ENCODE measurements around the gene HNRNPLL.
"Not testable (repeated sequence)": the region's sequence is repeated elsewhere in the genome, so short reads cannot be mapped to it uniquely, and the experiment has no call there.

The HNRNPLL gene

DNA sequence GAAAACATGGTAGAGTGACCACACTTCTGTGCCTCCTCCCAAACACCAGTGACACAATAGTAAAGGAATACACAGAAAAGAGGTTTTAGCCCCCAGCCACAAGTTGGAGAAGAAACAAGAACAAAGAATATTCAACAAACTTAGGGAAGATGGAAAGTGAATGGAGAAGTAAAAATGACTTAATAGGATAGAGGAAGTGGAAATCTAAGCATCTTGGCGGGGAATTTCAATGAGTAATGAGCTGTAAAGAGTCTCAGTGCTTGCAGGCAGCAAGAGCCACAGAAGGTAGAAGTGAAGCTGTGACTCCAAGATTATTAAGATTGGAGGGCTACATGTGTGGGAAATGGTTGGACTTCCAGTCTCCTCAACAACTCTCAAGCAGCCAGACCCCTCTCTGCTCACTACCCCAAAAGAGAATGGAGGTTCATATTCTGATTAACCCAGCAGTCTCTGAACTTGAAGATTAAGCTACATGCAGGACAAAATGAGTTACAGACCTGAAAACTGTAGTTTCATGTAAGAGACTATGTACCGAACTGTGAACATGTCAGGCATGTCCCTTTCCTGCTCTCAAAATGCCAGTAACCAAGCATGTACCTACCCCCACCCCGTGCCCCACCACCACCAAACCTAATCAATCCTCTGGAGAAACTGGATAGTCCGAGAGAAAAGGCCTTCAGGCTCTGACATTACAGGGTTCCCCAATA, 16.9 kb upstream of the HNRNPLL start:
- DNase-seq (ENCODE audit: low read depth in 2 of 2), result no peak

GRCh38 chr2:38617301-38617700, 14.6 kb upstream of the HNRNPLL start:
- DNase-seq (ENCODE audit: low read depth in 2 of 2), result no peak

DNA sequence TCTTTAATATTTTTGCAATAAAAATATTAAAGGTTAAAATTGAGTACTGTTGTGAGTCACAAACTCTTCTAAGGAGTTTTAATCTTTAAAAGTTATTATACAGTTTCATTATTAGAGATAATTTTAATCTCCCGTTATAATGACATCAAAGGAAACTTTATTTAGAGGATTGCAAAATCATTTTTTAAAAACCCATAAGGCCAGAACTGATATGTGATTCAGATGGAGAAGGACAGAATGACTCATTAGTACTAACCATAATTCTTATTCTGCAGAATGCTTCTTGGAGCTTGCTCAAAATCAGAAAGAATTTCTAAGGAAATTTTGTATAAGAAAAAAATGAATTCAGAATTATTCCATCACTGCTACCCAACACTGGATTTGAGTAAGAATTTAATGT, 12.5 kb upstream of the HNRNPLL start:
- DNase-seq (ENCODE audit: low read depth in 2 of 2), result no peak

- DNase-seq (ENCODE audit: low read depth in 2 of 2), result no peak
Observed at GRCh38 chr2:38613849-38614213, 11.1 kb upstream of the HNRNPLL start.

GRCh38 chr2:38613126-38613848, 10.6 kb upstream of the HNRNPLL start:
- no peak for DNase-seq (ENCODE audit: low read depth in 2 of 2)

GRCh38 chr2:38610851-38611801, 8.4 kb upstream of the HNRNPLL start:
- DNase-seq (ENCODE audit: low read depth in 2 of 2), result no peak

GRCh38 chr2:38609246-38609645, 6.5 kb upstream of the HNRNPLL start:
- not testable (repeated sequence) for DNase-seq (ENCODE audit: low read depth in 2 of 2)

- DNase-seq (ENCODE audit: low read depth in 2 of 2), result no peak
Observed at GRCh38 chr2:38608755-38609154, 6.0 kb upstream of the HNRNPLL start.

DNA sequence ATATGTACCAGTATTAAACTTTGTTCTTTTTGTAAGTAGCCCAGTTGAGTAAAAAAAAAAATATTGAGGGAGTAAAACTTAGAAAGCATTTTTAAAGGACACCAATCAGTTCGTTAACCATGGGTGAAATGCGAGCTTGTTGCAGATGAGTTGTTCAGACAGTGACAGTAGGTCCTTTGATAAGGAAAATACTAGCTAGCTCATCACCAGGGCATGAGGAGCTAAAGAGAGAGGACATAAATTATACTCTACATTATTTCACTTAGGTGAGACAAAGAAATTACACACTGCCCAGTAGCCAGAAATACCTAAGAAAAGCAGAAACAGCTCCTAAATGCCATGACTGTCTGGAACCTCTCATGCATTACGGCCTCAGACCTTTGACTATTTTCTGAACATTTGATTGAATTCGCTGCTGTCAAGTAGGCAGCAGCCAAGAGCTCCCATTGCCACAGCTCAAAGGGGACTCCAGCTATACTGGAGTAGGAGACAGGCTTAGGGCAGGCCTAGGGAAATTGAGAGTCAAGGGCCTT, 2.6 kb upstream of the HNRNPLL start:
- no peak for DNase-seq (ENCODE audit: low read depth in 2 of 2)

GRCh38 chr2:38603402-38604290, 918 bp upstream of the HNRNPLL start:
- peak; percentile 46 to 56 for DNase-seq (ENCODE audit: low read depth in 2 of 2)

GRCh38 chr2:38602136-38602731, 494 bp downstream of the HNRNPLL start:
- peak in 1 of 2 donors; percentile 10 for DNase-seq (ENCODE audit: low read depth in 2 of 2)

DNA sequence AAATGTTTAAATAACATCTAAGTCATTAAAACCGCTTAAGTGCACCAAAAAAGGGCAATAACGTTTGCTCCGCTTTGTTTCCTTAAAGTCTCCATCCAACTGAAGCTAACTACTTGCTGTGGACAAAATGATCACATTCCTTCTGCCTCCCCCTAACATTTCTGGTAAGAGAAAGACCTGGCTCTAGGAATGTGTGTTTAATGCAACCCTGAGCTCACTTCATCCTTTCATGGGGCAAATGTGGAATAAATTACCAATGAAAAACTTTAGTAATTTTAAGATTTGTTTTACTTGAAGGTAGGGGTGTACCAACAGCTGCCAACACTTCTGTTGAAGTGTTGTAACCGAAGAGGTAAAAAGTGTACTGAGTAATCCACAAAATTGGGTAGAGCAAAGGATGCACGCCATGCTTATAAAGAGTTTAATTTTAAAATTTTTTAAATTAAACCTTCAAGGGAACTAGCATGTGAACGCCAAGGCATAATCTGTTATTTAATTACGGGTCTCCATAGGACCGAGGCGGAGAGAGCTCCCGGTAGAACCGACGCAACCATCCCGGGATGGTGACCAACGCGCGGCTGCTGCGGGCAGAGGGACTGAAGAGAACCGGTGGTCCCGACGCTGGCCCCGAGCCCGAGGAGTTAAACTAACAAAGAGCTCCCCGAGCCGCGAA, 1.1 kb downstream of the HNRNPLL start:
- DNase-seq (ENCODE audit: low read depth in 2 of 2), result no peak

DNA sequence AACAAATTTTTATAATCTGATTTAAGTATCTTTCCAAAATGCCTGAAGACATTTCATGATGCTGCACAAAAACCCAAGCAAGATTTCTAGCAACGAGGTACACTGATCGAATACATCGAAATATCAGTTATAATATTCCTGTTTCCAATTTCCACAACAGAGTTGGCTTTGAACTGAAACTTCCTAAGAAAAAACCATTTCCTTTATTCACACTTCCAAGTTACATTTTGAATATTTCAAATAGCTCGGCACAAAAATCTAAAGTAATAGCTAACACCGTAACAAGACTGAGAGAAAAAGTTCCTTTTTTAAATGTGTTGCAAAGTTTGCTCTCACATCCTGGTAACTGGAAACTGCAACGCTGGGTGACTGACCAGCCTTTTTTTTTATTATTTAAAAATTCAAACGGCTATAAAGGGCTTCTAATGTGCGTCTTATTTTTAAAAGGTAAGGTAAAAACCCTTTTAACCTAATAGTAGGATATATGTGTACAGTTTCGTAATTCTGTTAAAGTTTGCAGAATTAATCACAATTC, 1.7 kb downstream of the HNRNPLL start:
- no peak for DNase-seq (ENCODE audit: low read depth in 2 of 2)

GRCh38 chr2:38600242-38600891, 2.4 kb downstream of the HNRNPLL start:
- DNase-seq (ENCODE audit: low read depth in 2 of 2), result no peak

- no peak for DNase-seq (ENCODE audit: low read depth in 2 of 2)
Observed at GRCh38 chr2:38599706-38600105, 3.0 kb downstream of the HNRNPLL start.

DNA sequence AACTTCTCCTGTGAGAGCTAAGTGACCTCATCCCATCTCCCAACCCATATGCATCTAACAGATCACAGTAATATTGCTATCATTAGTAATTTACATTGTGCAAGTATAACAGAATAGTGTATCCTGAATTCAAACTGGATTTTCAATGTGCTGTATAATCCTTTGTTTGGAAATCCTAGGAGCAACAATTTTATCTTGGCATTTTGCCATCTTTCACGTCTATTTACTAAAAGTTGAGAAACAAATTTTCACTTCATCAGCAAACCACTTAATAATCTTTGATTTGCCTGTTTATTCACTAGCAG, 3.8 kb downstream of the HNRNPLL start:
- no peak for DNase-seq (ENCODE audit: low read depth in 2 of 2)

DNA sequence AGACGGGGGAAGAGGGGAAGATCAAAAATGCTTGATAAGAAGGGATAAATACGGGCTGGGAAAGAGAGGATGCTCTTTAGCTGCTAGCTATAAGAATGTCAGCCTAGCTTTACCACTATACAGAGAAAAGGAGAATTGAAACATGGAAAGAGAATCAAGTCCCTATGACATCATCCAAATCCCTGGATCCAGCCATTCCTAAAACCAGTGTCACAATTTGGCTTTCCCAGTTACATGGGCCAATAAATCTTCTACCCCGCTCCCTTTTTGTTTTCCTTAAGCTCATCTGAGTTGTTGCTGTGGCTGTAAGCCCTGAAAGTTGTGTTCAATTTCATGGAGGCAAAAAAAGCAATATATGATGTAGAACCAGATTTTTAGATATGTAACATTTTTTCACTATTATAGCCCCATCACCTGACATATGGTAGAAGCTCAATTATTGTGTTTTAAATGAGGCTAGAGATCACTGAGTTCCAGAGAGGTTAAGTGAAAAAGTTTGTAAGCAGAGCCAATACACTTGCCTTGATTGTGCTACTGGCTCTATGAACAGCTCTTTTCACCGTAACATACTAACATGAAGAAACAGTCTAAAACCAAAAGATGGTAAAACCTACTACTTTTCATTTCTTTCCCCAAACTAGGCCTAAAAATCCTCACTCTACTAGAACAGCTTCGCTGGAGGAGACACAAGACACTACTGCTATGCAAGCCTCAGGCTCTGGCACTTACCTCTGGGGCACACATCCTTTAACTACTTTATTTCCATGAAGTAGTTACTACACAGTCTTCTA, 4.3 kb downstream of the HNRNPLL start:
- DNase-seq (ENCODE audit: low read depth in 2 of 2), result no peak

DNA sequence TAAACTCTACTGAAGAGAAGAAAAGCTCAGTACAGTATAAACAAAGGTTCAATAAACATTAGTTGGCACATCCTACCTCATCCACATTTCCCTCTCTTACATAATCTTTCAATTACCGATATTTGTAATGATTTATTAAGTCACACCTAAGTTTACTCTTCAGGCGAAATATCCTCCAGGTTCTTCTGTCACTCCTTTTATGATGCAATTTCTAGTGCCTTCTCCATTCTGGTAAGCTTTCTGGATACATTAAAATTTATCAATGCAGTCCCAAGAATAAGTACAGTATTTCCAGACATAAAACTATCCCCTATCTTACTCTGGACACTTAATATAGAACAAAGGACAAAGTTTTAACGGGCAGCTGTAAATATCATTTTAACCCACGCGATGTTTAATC, 5.6 kb downstream of the HNRNPLL start:
- no peak for DNase-seq (ENCODE audit: low read depth in 2 of 2)

DNA sequence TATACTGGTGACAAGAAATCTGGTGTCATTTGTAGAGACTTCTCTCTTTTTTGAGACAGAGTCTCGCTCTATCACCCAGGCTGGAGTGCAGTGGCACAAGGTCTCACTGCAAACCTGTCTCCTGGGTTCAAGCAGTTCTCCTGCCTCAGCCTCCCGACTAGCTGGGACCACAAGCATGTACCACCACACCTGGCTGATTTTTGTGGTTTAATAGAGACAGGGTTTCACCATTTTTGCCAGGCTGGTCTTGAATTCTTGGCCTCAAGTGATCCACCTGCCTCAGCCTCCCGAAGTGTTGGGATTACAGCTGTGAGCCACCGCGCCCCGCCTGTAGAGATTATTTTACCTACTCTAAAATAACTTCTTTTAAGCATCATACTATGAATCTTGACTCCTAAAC, 6.5 kb downstream of the HNRNPLL start:
- DNase-seq (ENCODE audit: low read depth in 2 of 2), result no peak
